HepG2 (cell line): ENCODE data around the gene ETV6. TPM values are rescaled to one million over a fixed set of nuclear protein-coding genes. Genes with fewer than 3 reads are reported as not detected.

Experiments used
- ATAC-seq: fragments of 200-7000 bp; cut with Tn5 transposase; 3 replicates; pipeline ENCODE4 v1.9.1; 2020; ENCODE audit warnings: mild to moderate bottlenecking, moderate library complexity
- BruUV-seq: library from RNA; stranded (reverse); fragments of 400-500 nt; replicated peaks from 2 replicates; lab custom pipeline; 2021; lab: Mats Ljungman, UMichigan
- CTCF ChIA-PET: fragments of 300-600 bp; formaldehyde crosslinking; extraction: SDS; loops from one replicate; lab custom pipeline; 2021; ENCODE audit warnings: low total read pairs, inconsistent platforms, low intra/inter-chr PET ratio; lab: Yijun Ruan, JAX
- POLR2A ChIA-PET: fragments of 350-600 bp; sonication (Branson Sonifier 250); formaldehyde crosslinking; loops from one replicate; lab custom pipeline; 2020; ENCODE audit warnings: antibody characterized with exemption, inconsistent platforms; lab: Yijun Ruan, JAX
- DNase-seq: peaks from one replicate; pipeline ENCODE4 v3.0.0-alpha.2; 2015; ENCODE audit warnings: low spot score
- FAIRE-seq: peaks from 3 replicates; lab custom pipeline; 2011; peaks lifted over from hg19 to GRCh38; lab: Jason Lieb, UNC
- H2AFZ ChIP-seq: one replicate; pipeline ENCODE4 v1.6.1; 2011; ENCODE audit warnings: low read length, inconsistent platforms
- H3K27ac ChIP-seq: fragments of 300-600 bp; 3 replicates; pipeline ENCODE4 v1.8.0; 2011; ENCODE audit warnings: mixed run types, mild to moderate bottlenecking, mixed read lengths, low read length, inconsistent platforms; ENCODE audit not compliant: insufficient read depth; ENCODE audit errors: extremely low read length
- H3K27me3 ChIP-seq, 2 experiments: fragments of 200-600 bp in 1 of 2; 2 replicates in 1 of 2; 3 replicates in 1 of 2; pipeline versions ENCODE4 v1.6.0 to v1.8.0; 2011; ENCODE audit warnings: low read length in 2 of 2, mild to moderate bottlenecking in 2 of 2, moderate library complexity in 2 of 2, inconsistent platforms in 1 of 2; ENCODE audit not compliant: insufficient read depth in 2 of 2, control insufficient read depth in 1 of 2
- H3K36me3 ChIP-seq, 2 experiments: fragments of 200-600 bp in 1 of 2; replicated peaks in 1 of 2; 2 replicates in 1 of 2; 3 replicates in 1 of 2; pipeline versions ENCODE4 v1.5.1 to v1.8.0; 2011; ENCODE audit warnings: low read length in 2 of 2, inconsistent platforms in 1 of 2; ENCODE audit not compliant: insufficient read depth in 2 of 2, control insufficient read depth in 1 of 2
- H3K4me1 ChIP-seq: 2 replicates; pipeline ENCODE4 v1.5.1; 2012; ENCODE audit warnings: low read length, inconsistent platforms; ENCODE audit not compliant: insufficient read depth
- H3K4me2 ChIP-seq: 2 replicates; pipeline ENCODE4 v1.6.0; 2011; ENCODE audit warnings: low read depth, low read length, inconsistent platforms
- H3K4me3 ChIP-seq, 3 experiments: fragments of 200-600 bp in 1 of 3; sonication (generic), shearing (Covaris generic) in 1 of 3; replicated peaks in 1 of 3; 2 replicates each; pipeline ENCODE4 v1.5.1; 2011 to 2016; ENCODE audit warnings: low read length in 3 of 3, inconsistent platforms in 2 of 3, low read depth in 2 of 3, mild to moderate bottlenecking in 2 of 3, control low read depth in 1 of 3, mixed read lengths in 1 of 3; ENCODE audit not compliant: insufficient read depth in 1 of 3
- H3K79me2 ChIP-seq: one replicate; pipeline ENCODE4 v1.6.1; 2011; ENCODE audit warnings: low read length, inconsistent platforms; ENCODE audit not compliant: insufficient read depth
- H3K9ac ChIP-seq: 2 replicates; pipeline ENCODE4 v1.6.0; 2011; ENCODE audit warnings: mild to moderate bottlenecking, low read depth, low read length, inconsistent platforms; ENCODE audit not compliant: insufficient read depth
- H3K9me3 ChIP-seq: 2 replicates; pipeline ENCODE4 v1.5.1; 2012; ENCODE audit warnings: mild to moderate bottlenecking, low read length
- H4K20me1 ChIP-seq: 2 replicates; pipeline ENCODE4 v1.6.0; 2011; ENCODE audit warnings: inconsistent platforms, mild to moderate bottlenecking, low read length, moderate library complexity; ENCODE audit not compliant: insufficient read depth
- CEBPZ ChIP-seq: IDR thresholded peaks from 2 replicates; pipeline ENCODE4 v1.6.1; 2012; ENCODE audit warnings: low read length, improper control_type of control experiment
- CREB1 ChIP-seq, 2 experiments: fragments of 450-650 bp in 1 of 2; IDR thresholded peaks; 2 replicates each; pipeline ENCODE4 v1.6.1; 2016 to 2017; ENCODE audit warnings: control low read depth in 1 of 2, mild to moderate bottlenecking in 1 of 2, missing compliant biosample characterization in 1 of 2, missing genetic modification characterization in 1 of 2
- FOXM1 ChIP-seq: sonication (generic); formaldehyde crosslinking; IDR thresholded peaks from 2 replicates; pipeline ENCODE4 v1.5.0; 2020; ENCODE audit warnings: missing genetic modification reagents
- FUBP1 ChIP-seq: sonication (generic); formaldehyde crosslinking; IDR thresholded peaks from 2 replicates; pipeline ENCODE4 v1.5.1; 2020; ENCODE audit warnings: missing genetic modification reagents, mild to moderate bottlenecking, borderline replicate concordance
- HNRNPK ChIP-seq: fragments of 200-400 bp; formaldehyde crosslinking; IDR thresholded peaks from 2 replicates; pipeline ENCODE4 v1.6.1; 2018; ENCODE audit warnings: low read length, low read depth, moderate library complexity, mild to moderate bottlenecking; ENCODE audit not compliant: poor library complexity, severe bottlenecking
- IRF2 ChIP-seq: IDR thresholded peaks from 2 replicates; pipeline ENCODE4 v1.6.1; 2018; ENCODE audit warnings: missing genetic modification reagents, missing compliant biosample characterization
- ISX ChIP-seq: sonication (generic); formaldehyde crosslinking; conservative IDR thresholded peaks from 2 replicates; pipeline ENCODE4 v1.5.0; 2020; ENCODE audit warnings: missing genetic modification reagents
- RORA ChIP-seq: sonication (generic); formaldehyde crosslinking; IDR thresholded peaks from 2 replicates; pipeline ENCODE4 v1.5.0; 2020; ENCODE audit warnings: mild to moderate bottlenecking, missing genetic modification reagents, moderate library complexity
- TBX3 ChIP-seq: fragments of 450-650 bp; IDR thresholded peaks from 2 replicates; pipeline ENCODE4 v1.6.1; 2017; ENCODE audit warnings: antibody characterized with exemption, mild to moderate bottlenecking, inconsistent platforms, borderline replicate concordance
- ZFP1 ChIP-seq: IDR thresholded peaks from 2 replicates; pipeline ENCODE4 v1.6.1; 2016
- ZNF253 ChIP-seq: sonication (generic); formaldehyde crosslinking; IDR thresholded peaks from 2 replicates; pipeline ENCODE4 v1.8.0; 2022; ENCODE audit warnings: mild to moderate bottlenecking, missing genetic modification reagents, borderline replicate concordance
- ZNF557 ChIP-seq: sonication (generic); formaldehyde crosslinking; IDR thresholded peaks from 2 replicates; pipeline ENCODE4 v1.4.0; 2020; ENCODE audit warnings: missing genetic modification reagents
- ZNF563 ChIP-seq: sonication (generic); formaldehyde crosslinking; IDR thresholded peaks from 2 replicates; pipeline ENCODE4 v1.8.0; 2022; ENCODE audit warnings: mild to moderate bottlenecking, moderate library complexity, missing genetic modification reagents
- ZNF564 ChIP-seq: sonication (generic); formaldehyde crosslinking; IDR thresholded peaks from 2 replicates; pipeline ENCODE4 v1.8.1; 2023; ENCODE audit warnings: mild to moderate bottlenecking, missing genetic modification reagents
- ZNF574 ChIP-seq: sonication (generic); formaldehyde crosslinking; IDR thresholded peaks from 2 replicates; pipeline ENCODE4 v1.4.0; 2020; ENCODE audit warnings: missing genetic modification reagents
- ZNF678 ChIP-seq: sonication (generic); formaldehyde crosslinking; IDR thresholded peaks from 2 replicates; pipeline ENCODE4 v1.4.0; 2020; ENCODE audit warnings: mild to moderate bottlenecking, missing genetic modification reagents
- WGBS: methylation state at CpG from one replicate; pipeline ENCODE4 v1.1.6; 2017; ENCODE audit warnings: low lambda C conversion rate; 5-methylcytosine and 5-hydroxymethylcytosine counted together
- in situ Hi-C: cut with HindIII; loops from 2 replicates; pipeline ENCODE4 v1.10.0; 2017; ENCODE audit warnings: low pct_unique_long_range_greater_than_20kb; ENCODE audit not compliant: extremely low pct_ligation_motif_present
- intact Hi-C: fragments of 100-400 bp; cut with micrococcal nuclease; formaldehyde crosslinking; loops from one replicate; pipeline ENCODE4 v1.10.0; 2022; ENCODE audit not compliant: unreplicated experiment
- polyA plus RNA-seq, 8 experiments: library from polyadenylated mRNA; depleted of rRNA in 3 of 8; stranded (reverse) in 7 of 8; unstranded in 1 of 8; fragments of >200 nt; fragmentation: Illumina TruSeq in 4 of 8; extraction: Trizol in 4 of 8; gene quantifications; 2 replicates each; pipeline versions ENCODE4 v1.2.1 to v1.2.3, GENCODE V29; 2011 to 2016; ENCODE audit warnings: low read depth in 4 of 8, missing spikeins in 1 of 8, mixed read lengths in 1 of 8; ENCODE audit not compliant: insufficient read depth in 1 of 8
- total RNA-seq, 5 experiments: library from RNA; depleted of rRNA; stranded (reverse); fragments of >200 nt; fragmentation: Illumina TruSeq; extraction: Trizol; gene quantifications; 2 replicates each; pipeline ENCODE4 v1.2.3, GENCODE V29; 2016; ENCODE audit warnings: low read depth in 1 of 5
- TF ChIP-seq, protein P1 (sequence below): IDR thresholded peaks from 2 replicates; pipeline ENCODE4 v1.6.1; 2016

Gene ETV6
- total and polyA plus RNA-seq, 2 of the 13 experiments (the other 11 are each of a cell fraction or from before 2014, with no cell fraction given) = 2.2 to 3.0 TPM

DNA sequence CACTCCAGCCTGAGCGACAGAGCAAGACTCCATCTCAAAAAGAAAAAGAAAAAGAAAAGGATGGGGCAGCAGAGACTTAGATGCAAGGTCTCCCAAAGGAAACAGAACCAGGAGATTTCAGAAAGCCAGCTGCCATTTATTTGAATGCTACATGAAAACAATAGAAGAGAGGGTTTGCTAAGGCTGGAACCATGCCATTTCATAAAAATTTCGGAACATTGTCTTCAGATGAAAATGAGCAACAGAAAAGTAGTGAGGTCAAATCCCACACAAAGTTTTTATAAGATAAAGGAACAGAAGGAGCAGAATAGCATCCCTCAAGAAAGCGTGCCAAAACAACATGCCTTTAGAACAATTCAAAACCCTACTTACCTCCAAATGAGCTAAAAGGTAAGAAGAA lies 175.3 kb downstream of the ETV6 start:
- DNase-seq (no peak), FAIRE-seq (no peak), ATAC-seq (no peak)
- BruUV-seq = no TSS peak
- Histone ChIP-seq H4K20me1 (no peaks in the 10 kb centered on the region), H3K9ac (no peak overlapping the region), H3K4me1 (peaks cover 3% of the 10 kb centered on the region), H3K79me2 (no peaks in the 10 kb centered on the region), H3K27ac (no peak overlapping the region), H2AFZ (no peak overlapping the region), H3K4me3 (no peak overlapping the region), H3K4me2 (no peak overlapping the region), H3K9me3 (no peaks in the 10 kb centered on the region), H3K36me3 (no peaks in the 10 kb centered on the region), H3K27me3 (no peaks in the 10 kb centered on the region)
- CTCF ChIA-PET = no interaction called here
- in situ Hi-C loops (no loop called here), intact Hi-C loops (no loop called here)
- POLR2A ChIA-PET = no interaction called here
- TF ChIP-seq IRF2 (CRISPR knock-in tag) = no peak
- no peak for TF ChIP-seq FOXM1
- TF ChIP-seq HNRNPK = no peak
- no peak for TF ChIP-seq ZNF563 (CRISPR knock-in tag)
- TF ChIP-seq ZFP1 = no peak
- no peak for TF ChIP-seq TBX3
- no peak for TF ChIP-seq ZNF564 (CRISPR knock-in tag)
- TF ChIP-seq ZNF678 (CRISPR knock-in tag) = no peak
- TF ChIP-seq, protein P1, sequence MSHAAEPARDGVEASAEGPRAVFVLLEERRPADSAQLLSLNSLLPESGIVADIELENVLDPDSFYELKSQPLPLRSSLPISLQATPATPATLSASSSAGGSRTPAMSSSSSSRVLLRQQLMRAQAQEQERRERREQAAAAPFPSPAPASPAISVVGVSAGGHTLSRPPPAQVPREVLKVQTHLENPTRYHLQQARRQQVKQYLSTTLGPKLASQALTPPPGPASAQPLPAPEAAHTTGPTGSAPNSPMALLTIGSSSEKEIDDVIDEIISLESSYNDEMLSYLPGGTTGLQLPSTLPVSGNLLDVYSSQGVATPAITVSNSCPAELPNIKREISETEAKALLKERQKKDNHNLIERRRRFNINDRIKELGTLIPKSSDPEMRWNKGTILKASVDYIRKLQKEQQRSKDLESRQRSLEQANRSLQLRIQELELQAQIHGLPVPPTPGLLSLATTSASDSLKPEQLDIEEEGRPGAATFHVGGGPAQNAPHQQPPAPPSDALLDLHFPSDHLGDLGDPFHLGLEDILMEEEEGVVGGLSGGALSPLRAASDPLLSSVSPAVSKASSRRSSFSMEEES (CRISPR knock-in tag) = no peak
- no peak for TF ChIP-seq ZNF253
- TF ChIP-seq ISX (CRISPR knock-in tag) = no peak
- no peak for TF ChIP-seq RORA
- TF ChIP-seq FUBP1 (CRISPR knock-in tag) = no peak
- no peak for TF ChIP-seq ZNF574 (CRISPR knock-in tag)
- TF ChIP-seq CEBPZ = no peak
- TF ChIP-seq CREB1 (IDR thresholded peaks at IDR 0.05) = no peak
- TF ChIP-seq CREB1 (CRISPR knock-in tag; IDR thresholded peaks at IDR 0.05) = no peak
- TF ChIP-seq ZNF557 = no peak
- WGBS = 93% methylated on average over 3 of the region's 3 CpGs
